ENCODE results near the gene CEP70. TPM values are rescaled to one million over a fixed set of nuclear protein-coding genes. Genes with fewer than 3 reads are reported as not detected.

Gene CEP70
- total RNA-seq (2021), result 25.6 and 30.8 TPM in 2 replicates
- percentile 69 among the genes with signal in this experiment for Bru-seq, nascent RNA
- BruChase-seq, experiment 1, labeled RNA remaining after a 2-hour chase, result percentile 66 among the genes with signal in this experiment
- BruChase-seq, experiment 2, labeled RNA remaining after a 6-hour chase, result percentile 59 among the genes with signal in this experiment
- long read RNA-seq, transcript CEP70-211 (18 exons, 1,993 nt), result minor isoform, 8 of 59 reads
- long read RNA-seq, transcript CEP70-210 (16 exons, 2,037 nt), result minor isoform, 5 of 59 reads
- long read RNA-seq, transcript CEP70-201 (18 exons, 2,732 nt), result major isoform, 18 of 59 reads
- long read RNA-seq, partial matches to known transcripts, result 15 of 59 reads
- long read RNA-seq, other reads (novel, unspliced or antisense), result 10 of 59 reads

DNA sequence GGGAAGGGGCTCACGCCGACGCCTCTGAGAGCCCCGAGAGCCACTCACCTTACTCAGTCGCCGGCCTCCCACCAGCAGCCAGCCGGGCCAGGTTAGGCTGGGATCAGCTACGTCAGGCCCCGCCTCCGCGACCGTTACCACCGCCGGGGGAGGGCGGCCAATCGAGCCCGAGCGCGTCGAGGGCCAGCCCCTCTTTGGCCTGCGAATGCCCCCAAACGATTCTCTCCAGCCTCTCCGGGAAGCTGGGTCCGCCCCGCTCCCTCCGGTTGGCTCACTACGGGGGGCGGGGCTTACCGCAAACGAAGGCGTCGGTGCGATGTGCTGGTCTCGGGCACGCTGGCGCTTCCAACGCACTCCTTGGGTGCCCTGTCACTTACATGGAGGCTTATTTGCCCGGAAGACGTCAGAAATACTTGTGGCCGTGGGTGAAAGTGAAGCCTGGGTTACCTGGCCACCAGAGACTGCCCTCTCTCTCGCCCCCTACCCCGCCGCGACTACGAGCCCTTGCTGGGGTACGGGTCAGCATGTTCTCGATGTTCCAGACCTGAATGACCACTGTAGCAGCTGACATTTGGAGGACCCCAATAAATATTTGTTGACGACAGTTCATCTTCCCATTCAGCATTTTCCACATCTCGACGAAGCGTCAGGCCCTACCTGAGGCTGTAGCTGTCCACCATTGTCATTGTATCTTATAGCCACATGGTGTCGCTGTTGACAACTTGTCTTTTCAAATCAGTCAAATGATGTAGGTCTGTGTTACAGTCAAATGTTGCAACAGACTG lies at the start of gene CEP70:
CEP70 (minus strand) TSS at position 111 of the 785 bp plus-strand sequence. CDS start 21,333 bp downstream, outside the sequence.
- H3K4me1 ChIP-seq (ENCODE audit: insufficient read depth, low read length, poor library complexity, severe bottlenecking), result peaks cover 3% of the 10 kb centered on the region
- peak within 1 kb of the TSS; percentile 78 for H3K27ac ChIP-seq (ENCODE audit: low read depth, low read length, poor library complexity, severe bottlenecking)
- H3K9me3 ChIP-seq (ENCODE audit: low read depth, low read length, poor library complexity, severe bottlenecking), result no peaks in the 10 kb centered on the region
- CTCF ChIA-PET, result interaction anchor here (0.6 to 2.3 kb wide), 10 partner anchors 9 to 711 kb away, joined by 3 to 38 read pairs (median 5); no protein-coding TSS in a partner anchor
- DNase-seq (ENCODE audit: low spot score), result peak; percentile 96
- intact Hi-C loops (cut with micrococcal nuclease; ENCODE audit: unreplicated experiment), result loop anchor here (1.0 to 10.0 kb wide), 5 partner anchors 117 to 730 kb away; no protein-coding TSS in a partner anchor
- BruUV-seq (replicated peaks), result no TSS peak
- peak; percentile 90 for TF ChIP-seq CTCF (conservative IDR thresholded peaks at IDR 0.05; ENCODE audit: low read depth, low read length)
- no peak for TF ChIP-seq EZH2 (IDR thresholded peaks at IDR 0.05; ENCODE audit: borderline replicate concordance, low read depth, low read length, poor library complexity, severe bottlenecking)
- H3K27me3 ChIP-seq (replicated peaks; ENCODE audit: insufficient read depth, low read depth, low read length, poor library complexity), result no peaks in the 10 kb centered on the region
- H3K4me3 ChIP-seq (ENCODE audit: low read depth, low read length, poor library complexity, severe bottlenecking), result peak within 1 kb of the TSS; percentile 65
- H3K36me3 ChIP-seq (ENCODE audit: insufficient read depth, low read length, poor library complexity, severe bottlenecking), result no peaks in the 10 kb centered on the region
- POLR2A ChIA-PET (ENCODE audit: low non-redundant PET), result interaction anchor here (1.0 kb wide), 1 partner anchor 321 kb away, joined by 7 read pairs; no protein-coding TSS in a partner anchor

DNA sequence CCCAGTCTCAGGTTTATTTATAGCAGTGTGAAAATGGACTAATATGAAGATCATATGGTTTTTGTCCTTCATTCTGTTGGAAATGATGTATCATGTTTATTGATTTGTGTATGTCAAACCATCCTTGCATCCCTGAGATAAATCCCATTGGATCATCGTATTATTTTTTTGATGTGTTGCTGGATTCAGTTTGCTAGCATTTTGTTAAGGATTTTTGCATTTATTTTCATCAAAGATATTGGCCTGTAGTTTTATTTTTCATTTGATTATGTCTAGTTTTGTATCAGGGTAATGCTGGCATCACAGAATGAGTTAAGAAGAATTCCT lies 48.8 kb upstream of the CEP70 start:
- ChIA-PET POLR2A (ENCODE audit: low non-redundant PET) (no interaction called here), CTCF (no interaction called here)
- intact Hi-C loops (cut with micrococcal nuclease; ENCODE audit: unreplicated experiment), result no loop called here
- Histone ChIP-seq H3K27ac (ENCODE audit: low read depth, low read length, poor library complexity, severe bottlenecking) (no peak overlapping the region), H3K36me3 (ENCODE audit: insufficient read depth, low read length, poor library complexity, severe bottlenecking) (no peaks in the 10 kb centered on the region), H3K4me1 (ENCODE audit: insufficient read depth, low read length, poor library complexity, severe bottlenecking) (no peaks in the 10 kb centered on the region), H3K4me3 (ENCODE audit: low read depth, low read length, poor library complexity, severe bottlenecking) (no peak overlapping the region), H3K27me3 (replicated peaks; ENCODE audit: insufficient read depth, low read depth, low read length, poor library complexity) (no peaks in the 10 kb centered on the region), H3K9me3 (ENCODE audit: low read depth, low read length, poor library complexity, severe bottlenecking) (peaks cover 27% of the 10 kb centered on the region)
- DNase-seq (ENCODE audit: low spot score), result no peak
- no TSS peak for BruUV-seq (replicated peaks)
- no peak for TF ChIP-seq EZH2 (IDR thresholded peaks at IDR 0.05; ENCODE audit: borderline replicate concordance, low read depth, low read length, poor library complexity, severe bottlenecking)
- no peak for TF ChIP-seq CTCF (conservative IDR thresholded peaks at IDR 0.05; ENCODE audit: low read depth, low read length)

- no TSS peak for BruUV-seq (replicated peaks)
- no peak for DNase-seq (ENCODE audit: low spot score)
- no peak overlapping the region for H3K4me3 ChIP-seq (ENCODE audit: low read depth, low read length, poor library complexity, severe bottlenecking)
- TF ChIP-seq EZH2 (IDR thresholded peaks at IDR 0.05; ENCODE audit: borderline replicate concordance, low read depth, low read length, poor library complexity, severe bottlenecking) (no peak), CTCF (conservative IDR thresholded peaks at IDR 0.05; ENCODE audit: low read depth, low read length) (no peak)
- no peaks in the 10 kb centered on the region for H3K27me3 ChIP-seq (replicated peaks; ENCODE audit: insufficient read depth, low read depth, low read length, poor library complexity)
- H3K9me3 ChIP-seq (ENCODE audit: low read depth, low read length, poor library complexity, severe bottlenecking), result peaks cover 27% of the 10 kb centered on the region
- POLR2A ChIA-PET (ENCODE audit: low non-redundant PET), result no interaction called here
- no peaks in the 10 kb centered on the region for H3K4me1 ChIP-seq (ENCODE audit: insufficient read depth, low read length, poor library complexity, severe bottlenecking)
- H3K27ac ChIP-seq (ENCODE audit: low read depth, low read length, poor library complexity, severe bottlenecking), result no peak overlapping the region
- CTCF ChIA-PET, result no interaction called here
- intact Hi-C loops (cut with micrococcal nuclease; ENCODE audit: unreplicated experiment), result no loop called here
- H3K36me3 ChIP-seq (ENCODE audit: insufficient read depth, low read length, poor library complexity, severe bottlenecking), result no peaks in the 10 kb centered on the region
These were observed 48.3 kb upstream of the CEP70 start for GRCh38 chr3:138642226-138642926.
